Measurements from ENCODE around the gene GRM1.

DNA sequence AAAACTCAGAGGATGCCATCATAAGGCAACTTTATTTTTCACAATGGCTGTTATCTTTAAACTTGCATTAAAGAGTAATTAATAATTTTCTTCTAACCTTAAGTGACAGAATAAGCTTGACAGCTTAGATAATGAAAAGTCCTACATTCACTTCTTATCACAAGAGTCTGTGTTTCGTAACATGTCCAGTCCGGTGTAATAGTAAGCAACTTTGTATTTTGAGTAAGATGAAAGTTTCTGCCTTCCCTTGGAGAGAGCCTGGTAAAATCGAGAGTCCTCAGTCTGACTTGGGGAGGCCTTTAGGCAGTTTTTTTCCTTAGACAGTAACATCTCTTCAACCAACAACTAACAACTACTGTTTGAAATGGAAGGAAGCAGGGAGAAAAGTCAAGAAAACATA is 195.6 kb downstream of the GRM1 start:
- TF ChIP-seq POLR2A (IDR thresholded peaks at IDR 0.05), result no peak
- TF ChIP-seq, protein P1, sequence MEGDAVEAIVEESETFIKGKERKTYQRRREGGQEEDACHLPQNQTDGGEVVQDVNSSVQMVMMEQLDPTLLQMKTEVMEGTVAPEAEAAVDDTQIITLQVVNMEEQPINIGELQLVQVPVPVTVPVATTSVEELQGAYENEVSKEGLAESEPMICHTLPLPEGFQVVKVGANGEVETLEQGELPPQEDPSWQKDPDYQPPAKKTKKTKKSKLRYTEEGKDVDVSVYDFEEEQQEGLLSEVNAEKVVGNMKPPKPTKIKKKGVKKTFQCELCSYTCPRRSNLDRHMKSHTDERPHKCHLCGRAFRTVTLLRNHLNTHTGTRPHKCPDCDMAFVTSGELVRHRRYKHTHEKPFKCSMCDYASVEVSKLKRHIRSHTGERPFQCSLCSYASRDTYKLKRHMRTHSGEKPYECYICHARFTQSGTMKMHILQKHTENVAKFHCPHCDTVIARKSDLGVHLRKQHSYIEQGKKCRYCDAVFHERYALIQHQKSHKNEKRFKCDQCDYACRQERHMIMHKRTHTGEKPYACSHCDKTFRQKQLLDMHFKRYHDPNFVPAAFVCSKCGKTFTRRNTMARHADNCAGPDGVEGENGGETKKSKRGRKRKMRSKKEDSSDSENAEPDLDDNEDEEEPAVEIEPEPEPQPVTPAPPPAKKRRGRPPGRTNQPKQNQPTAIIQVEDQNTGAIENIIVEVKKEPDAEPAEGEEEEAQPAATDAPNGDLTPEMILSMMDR (IDR thresholded peaks at IDR 0.05), result no peak

All from stomach (tissue), 4 donors.